Astrocyte of the cerebellum (primary cell): ENCODE data around the gene SRSF3.
"Not testable (repeated sequence)": the region's sequence is repeated elsewhere in the genome, so short reads cannot be mapped to it uniquely, and the experiment has no call there.

Experiments
- DNase-seq: peaks from one replicate; pipeline ENCODE4 v3.0.0-alpha.2; 2011; ENCODE audit warnings: low read depth
- H3K4me3 ChIP-seq: 2 replicates; pipeline ENCODE4 v1.5.1; 2011; ENCODE audit warnings: mild to moderate bottlenecking, low read depth, low read length, moderate library complexity
- CTCF ChIP-seq: IDR thresholded peaks from 2 replicates; pipeline ENCODE4 v1.5.1; 2012; ENCODE audit warnings: low read length, low read depth, moderate library complexity, mild to moderate bottlenecking; ENCODE audit errors: missing control alignments
- in situ Hi-C: cut with HindIII; loops from 2 replicates; pipeline ENCODE4 v1.10.0; 2017; ENCODE audit warnings: low sequenced_read_pairs

SRSF3 gene

GRCh38 chr6:36598326-36598725, 4.2 kb downstream of the SRSF3 start:
- in situ Hi-C loops = loop anchor here (5.0 kb wide), 1 partner anchor 36 kb away; no protein-coding TSS in a partner anchor
- no peak for DNase-seq
- peak overlapping the region; percentile 96 for H3K4me3 ChIP-seq
- TF ChIP-seq CTCF = no peak

GRCh38 chr6:36598739-36599318, 4.7 kb downstream of the SRSF3 start:
- peak overlapping the region; percentile 96 for H3K4me3 ChIP-seq
- TF ChIP-seq CTCF = no peak
- in situ Hi-C loops = loop anchor here (5.0 kb wide), 1 partner anchor 37 kb away; no protein-coding TSS in a partner anchor
- DNase-seq = no peak

- peak overlapping the region; percentile 18 for H3K4me3 ChIP-seq
Observed at GRCh38 chr6:36599791-36600209, 5.6 kb downstream of the SRSF3 start.

GRCh38 chr6:36600564-36601146, 6.5 kb downstream of the SRSF3 start:
- no peak for TF ChIP-seq CTCF

More at GRCh38 chr6:36599791-36600209, 5.6 kb downstream of the SRSF3 start:
- no peak for TF ChIP-seq CTCF
- no peak for DNase-seq
- in situ Hi-C loops = loop anchor here (5.0 kb wide), 1 partner anchor 37 kb away; no protein-coding TSS in a partner anchor

GRCh38 chr6:36601818-36602217, 7.7 kb downstream of the SRSF3 start:
- DNase-seq, H3K4me3 ChIP-seq, in situ Hi-C loops: not testable (repeated sequence)

More at GRCh38 chr6:36600564-36601146, 6.5 kb downstream of the SRSF3 start:
- DNase-seq = no peak
- in situ Hi-C loops = no loop called here
- H3K4me3 ChIP-seq = no peak overlapping the region

- DNase-seq = no peak
- in situ Hi-C loops = no loop called here
- no peak overlapping the region for H3K4me3 ChIP-seq
- TF ChIP-seq CTCF = no peak
Observed at GRCh38 chr6:36603222-36604089, 9.3 kb downstream of the SRSF3 start.
